NOMO-1 treated with dmso at 0.1 percent for 144 hours (cell line): ENCODE data around the gene KIF5C.
A peak's percentile ranks its signal among the peaks of the same experiment; 100 is the strongest.

Source experiments
- DNase-seq: peaks from one replicate; lab custom pipeline; 2025; ENCODE audit not compliant: unreplicated experiment; lab: John Stamatoyannopoulos, UW

KIF5C gene

DNA sequence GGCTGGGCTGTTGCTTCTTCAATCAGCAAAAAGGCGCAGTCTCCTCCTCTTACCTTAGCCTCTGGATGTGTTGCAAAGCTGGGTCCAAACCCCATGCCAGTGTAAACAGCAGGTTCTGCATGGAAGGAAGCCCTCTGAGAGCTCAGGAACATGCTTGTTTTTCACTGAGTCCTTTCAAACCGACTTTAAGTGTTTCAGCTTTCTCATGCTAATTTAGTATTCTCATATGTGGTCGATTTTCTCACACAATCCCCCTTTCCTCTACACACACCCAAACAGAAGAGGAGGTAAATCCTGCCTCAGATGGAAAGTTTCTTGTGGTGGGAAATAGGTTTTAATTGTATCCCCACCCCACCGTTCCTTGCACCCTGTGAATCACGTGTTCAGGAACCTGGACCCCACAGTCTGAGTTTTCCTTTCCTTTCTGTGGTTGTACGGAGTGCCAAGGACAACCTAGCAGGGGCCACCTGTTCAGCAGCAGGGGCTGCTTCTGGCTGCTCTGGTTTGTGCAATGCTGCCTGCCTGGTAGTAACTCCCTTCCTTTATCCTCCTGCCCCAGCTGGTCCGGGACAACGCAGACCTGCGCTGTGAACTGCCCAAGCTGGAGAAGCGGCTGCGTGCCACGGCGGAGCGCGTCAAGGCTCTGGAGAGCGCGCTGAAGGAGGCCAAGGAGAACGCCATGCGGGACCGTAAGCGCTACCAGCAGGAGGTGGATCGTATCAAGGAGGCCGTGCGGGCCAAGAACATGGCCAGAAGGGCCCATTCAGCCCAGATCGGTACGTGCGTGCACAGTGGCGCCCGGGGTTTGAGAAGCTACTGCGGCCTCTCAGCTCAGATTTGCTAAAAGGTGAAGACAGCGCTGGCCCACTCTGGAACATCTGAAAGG lies 134.8 kb downstream of the KIF5C start:
- no peak for DNase-seq

DNA sequence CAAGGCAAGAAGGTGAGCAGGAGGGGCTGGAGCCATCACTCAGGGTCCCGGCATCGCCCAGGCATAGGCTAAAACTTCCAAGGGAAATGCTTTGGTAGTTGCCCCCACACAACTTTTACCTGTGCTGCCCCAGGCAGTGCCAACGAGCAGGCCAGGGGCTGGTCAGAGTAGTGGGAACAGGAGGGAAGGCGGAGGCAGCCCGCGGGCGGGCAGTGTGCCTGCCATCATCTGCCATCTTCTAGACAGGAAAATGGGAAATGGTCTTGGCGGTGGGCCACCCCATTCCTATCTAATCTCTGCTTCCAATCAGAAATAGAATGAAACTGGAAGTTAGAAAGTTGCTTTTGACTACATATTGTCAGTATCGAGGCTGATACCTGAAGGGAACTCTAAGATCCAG lies 137.5 kb downstream of the KIF5C start:
- DNase-seq = no peak

DNA sequence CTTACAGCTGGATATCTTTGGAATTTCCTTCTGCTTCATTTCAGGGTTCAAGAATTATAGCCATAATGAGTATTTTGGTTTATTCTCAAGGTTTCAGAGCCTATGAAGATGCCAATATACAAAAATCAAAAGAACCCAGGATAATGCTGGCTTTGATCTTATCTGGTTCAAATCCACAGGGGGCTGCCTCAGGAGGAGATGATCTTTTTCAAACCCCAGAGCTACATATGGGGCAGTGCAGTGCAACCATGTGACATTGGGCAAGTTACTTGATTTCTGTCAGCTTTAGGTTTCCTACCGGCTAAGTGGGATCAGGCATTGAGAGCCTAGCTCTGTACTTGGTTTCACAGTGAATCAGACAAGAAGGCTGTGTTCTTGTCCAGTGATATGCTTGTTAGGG lies 140.5 kb downstream of the KIF5C start:
- DNase-seq = no peak

DNA sequence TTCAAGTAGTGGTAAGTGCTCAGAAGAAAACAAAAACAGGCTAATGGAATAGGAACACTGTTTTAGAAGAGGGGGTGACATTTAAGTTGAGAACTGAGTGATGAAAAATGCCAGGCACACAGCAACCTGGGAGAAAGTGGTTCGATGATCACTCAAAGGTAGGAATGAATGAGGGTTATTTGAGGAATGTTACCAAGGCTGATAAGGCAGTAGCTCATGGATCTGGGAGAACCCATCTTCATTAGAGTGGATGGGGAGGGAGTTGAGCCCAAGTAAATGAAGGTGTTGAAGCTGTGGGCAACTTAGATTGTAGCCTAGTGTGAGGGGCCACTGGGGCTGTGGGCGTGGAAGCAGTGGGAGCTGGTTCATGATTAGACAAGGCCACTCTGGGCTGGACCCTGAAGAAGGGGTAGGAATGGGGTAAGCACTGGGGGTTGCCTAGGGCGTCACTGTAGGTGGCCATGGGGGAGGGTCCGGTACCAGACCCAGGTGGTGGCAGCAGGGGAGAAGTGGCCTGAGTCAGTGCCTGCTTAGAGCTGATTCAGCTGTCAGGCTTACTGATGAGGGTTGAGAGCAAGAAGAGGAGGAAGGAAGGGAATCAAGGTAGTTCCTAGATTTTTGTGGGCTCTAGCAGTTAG lies 141.0 kb downstream of the KIF5C start:
- no peak for DNase-seq

DNA sequence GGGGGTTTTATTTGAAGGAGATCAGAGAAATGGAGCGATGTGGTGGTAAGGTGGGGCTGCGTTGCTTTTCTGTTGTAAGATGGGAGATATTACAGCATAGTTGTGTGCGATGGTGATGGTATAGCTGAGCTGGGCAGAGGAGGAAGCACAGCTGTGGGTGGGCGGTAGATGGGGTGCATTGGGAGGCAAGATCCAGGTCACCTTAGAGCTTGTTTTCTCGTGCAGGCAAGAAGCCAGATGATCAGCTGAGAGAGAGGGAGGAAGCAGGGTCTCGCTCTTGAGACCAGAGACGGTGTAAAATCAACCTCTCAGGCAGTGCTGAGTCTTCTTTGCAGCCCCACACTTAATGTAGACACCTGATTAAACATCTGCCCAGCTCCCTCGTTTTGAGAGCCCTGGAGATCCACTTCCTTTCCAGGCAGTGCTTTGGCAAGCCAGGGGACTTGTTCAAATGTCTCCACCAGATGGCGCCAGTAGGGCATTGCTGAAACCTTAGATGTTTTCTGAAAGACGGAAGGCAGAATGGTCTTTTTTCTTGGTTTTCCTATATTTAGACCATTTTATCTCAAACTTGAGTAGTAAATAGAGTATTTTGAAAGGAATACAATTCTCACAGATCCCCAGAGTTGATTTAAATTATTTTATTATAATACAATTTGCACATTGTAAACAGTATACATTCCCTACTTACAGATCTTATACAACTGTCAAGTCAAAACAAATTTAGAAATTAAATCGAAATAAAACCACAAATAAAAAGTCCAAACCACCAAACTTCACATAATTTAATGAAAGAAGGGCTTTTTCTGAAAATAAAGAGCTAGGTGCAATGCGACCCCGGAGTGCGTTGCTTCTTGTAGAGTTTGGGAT lies 142.3 kb downstream of the KIF5C start:
- DNase-seq = peak; percentile 52

DNA sequence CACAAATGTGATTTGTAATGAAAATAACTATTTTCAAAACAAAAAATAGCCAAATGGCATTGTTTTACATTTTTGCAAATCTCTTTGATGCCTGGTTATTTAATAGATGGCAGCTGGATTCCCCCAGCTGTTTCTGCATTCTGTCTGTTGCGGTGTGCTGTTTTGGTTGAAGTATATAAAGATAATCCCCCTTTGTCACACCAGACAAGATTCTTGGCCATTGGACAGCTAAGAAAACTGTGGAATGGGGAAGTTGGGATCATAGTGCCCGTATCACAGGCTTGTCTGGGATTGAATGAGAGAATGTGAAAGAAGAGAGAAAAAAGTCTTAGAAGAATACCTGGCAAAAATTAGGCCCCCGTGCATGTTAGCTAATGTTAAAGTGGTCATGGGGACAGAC lies 144.0 kb downstream of the KIF5C start:
- DNase-seq = no peak

DNA sequence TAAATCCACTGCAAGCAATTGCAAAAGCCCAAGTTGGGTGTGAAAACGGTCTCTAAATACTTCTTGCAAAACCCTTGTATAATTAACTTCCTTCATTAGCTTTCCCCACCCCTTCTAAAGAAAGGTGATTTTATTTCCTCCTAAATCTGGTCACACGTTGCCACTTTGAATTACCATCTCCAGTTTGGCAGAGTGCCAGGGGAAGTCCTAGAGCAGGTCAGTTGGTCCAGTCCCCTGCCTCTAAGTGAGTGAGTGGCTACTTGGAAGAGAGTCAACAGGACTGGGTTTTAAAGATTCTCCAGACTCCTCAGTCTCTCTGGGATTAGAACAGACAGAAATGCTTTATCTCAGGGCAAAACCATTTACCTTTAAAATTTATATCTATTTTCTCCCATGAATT lies 144.7 kb downstream of the KIF5C start:
- DNase-seq = peak; percentile 80

DNA sequence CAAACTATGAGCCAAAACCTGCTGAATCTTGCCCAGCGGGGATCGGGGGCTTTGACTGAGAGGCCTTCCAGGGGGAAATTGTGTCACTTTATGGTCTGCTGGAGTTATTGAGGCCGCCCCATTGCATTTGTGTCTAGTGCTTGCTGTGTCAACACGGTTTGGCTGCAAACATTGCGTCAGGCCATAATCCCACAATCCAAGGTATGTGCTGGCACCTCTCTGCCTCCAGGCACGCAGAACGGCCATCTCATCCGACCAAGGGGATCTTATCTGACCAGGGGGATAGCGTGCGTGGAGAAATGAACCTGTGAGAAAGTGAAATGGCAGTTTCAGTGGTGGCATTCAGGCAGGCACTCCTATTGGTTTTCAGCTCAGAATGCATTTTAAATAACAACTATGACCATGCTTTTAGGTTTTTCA lies 145.4 kb downstream of the KIF5C start:
- peak; percentile 30 for DNase-seq

DNA sequence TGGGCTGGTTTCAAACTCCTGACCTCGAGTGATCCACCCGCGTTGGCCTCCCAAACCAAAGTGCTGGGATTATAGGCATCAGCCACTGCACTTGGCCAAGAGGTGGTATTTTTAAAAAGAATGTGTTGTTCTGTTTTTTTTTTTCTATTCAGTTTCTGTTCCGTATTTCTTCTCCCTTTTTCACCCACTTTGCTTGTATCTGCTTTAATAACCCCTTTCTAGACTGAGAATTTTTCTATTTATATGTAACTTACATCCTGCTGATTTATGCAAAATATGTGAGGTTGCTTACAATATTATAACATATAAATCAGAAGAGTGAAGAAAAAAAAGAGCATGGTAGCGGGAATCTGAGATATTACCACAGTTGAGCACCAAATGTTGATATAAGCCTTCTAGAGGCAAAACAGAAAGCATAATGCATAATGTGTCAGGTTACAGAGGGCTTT lies 146.3 kb downstream of the KIF5C start:
- peak; percentile 52 for DNase-seq

DNA sequence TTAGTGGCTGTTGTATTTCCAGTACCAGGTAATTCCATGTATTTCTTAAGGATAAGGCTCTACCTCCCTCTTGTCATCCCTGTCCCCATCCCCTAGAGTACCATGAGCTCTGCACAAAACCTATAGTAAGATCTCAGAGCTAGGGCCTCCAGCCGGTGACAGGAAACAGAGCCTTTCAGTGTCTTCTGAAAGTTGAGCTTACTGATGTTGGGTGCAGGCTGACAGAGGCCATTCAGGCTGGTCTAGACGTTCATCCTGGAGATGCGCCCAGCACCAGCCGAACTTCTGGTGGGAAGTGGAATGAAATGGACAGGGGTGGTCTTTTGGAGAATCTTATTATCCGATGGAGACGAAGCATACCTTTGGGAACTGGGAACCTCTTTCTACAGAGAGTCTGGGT lies 146.7 kb downstream of the KIF5C start:
- DNase-seq = peak; percentile 49

DNA sequence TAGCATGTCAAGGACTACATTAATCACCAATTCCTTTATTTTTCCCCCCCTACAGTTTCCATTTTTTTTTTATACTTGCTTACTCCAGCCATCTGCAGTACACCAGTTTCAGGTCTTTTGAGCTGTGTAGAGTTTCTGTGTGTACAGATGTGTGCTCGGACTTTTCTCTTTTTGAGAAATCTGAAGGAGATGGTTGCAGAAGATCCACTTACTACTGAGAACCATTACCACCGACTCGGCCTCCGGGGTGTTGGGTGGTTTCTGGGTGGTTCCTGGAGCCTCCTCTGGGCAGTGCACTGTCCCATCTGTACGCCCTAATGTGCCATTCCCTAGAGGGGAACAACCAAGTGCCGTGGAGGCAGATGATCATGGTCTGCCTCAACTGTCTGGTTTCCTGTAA lies 148.1 kb downstream of the KIF5C start:
- no peak for DNase-seq

DNA sequence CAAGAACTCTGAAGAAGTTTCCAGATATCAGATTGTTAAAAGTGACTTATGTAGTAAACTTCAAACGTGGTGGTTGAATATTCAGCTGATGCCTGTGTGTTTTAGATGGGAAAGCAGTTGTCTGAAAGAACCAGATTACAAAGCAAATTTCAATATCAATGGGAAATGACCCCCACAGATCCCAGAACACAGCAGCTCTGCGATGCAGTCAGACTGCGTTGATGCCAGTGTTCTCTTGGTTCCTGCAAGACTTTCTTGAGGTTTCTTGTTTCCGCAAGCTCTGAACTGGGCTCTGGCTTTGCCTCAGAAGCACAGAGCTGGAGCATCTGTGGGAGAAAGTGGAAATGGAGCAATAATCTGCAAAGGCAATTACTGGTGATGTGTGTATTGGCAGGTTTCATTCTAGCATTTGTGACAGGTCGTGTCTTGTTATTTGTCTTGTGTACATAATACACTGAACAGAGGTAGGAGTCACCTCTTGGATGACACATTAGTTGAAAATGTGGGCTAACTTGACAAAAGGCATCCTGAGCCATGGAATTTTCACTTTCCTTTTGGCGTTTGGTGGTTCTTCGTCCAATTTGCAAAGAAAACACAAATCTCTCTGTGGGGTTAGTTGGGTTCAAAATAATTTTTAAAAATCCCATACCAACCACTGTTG lies 152.7 kb downstream of the KIF5C start:
- DNase-seq = no peak

DNA sequence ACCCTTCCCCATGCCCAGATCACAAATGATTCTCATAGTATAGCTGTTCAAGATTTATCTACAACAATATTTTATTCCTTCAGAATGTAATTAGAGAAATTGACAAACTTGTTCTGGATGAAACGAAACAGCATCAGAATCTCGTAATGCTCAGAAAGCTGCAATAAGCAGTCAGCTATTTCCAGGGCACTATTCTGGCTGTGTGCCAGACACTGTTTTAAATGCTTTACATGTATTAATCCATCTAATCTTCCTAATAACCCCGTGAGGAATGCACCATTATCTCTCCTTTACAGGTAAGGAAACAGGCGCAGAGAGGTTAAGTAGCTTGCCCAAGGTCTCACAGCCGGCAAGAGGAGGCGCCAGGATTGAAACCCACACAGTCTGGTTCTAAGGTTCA lies 153.3 kb downstream of the KIF5C start:
- DNase-seq = no peak

DNA sequence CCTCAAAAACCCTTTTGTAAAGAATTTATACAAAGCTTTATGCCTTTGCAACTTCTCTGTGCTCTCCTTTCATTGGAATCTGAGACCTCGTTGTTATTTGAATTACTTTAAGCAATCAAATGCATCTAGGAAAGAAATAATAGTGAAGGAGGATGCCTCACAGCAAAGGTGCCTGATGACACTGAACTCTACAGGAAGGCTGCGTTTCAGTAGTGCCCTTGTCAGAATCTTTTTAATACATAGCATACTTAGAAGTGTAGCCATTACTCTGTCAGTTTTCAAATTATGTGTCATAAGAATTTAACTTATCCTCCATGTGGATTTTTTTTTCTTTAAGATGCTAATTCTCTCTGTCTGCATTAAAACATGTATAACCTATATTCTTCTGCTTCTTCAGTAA lies 153.9 kb downstream of the KIF5C start:
- DNase-seq = no peak

DNA sequence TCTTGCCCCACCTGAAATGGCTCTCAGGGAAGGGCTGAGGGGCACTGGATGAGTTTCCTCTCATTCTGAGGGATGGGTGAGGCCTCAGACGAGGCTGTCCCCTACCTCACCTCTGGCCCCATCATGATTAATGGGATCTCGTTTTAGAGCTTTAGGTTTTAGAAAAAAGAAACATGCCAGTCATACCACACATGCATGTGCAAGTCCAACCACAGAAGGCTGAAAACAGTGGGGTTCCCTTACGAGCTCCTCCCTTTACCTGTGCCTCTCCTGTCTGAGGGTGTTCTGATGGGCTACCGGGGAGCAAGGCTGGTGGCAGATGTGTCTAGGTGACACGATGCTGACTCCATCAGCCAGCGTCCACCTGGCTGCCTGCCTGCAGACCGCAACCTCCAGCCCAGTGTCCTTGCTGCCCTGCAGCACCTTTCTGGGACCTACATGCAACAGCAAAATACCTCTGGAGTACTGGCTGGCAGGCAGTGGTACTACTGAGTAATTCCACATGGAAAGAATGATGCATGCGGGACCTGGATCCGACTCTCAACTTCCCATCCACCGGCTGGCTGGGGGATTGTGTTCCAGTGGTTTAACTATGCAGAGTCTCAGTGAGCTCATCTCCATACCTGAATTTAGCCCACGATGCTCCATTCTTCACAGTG lies 154.4 kb downstream of the KIF5C start:
- no peak for DNase-seq

DNA sequence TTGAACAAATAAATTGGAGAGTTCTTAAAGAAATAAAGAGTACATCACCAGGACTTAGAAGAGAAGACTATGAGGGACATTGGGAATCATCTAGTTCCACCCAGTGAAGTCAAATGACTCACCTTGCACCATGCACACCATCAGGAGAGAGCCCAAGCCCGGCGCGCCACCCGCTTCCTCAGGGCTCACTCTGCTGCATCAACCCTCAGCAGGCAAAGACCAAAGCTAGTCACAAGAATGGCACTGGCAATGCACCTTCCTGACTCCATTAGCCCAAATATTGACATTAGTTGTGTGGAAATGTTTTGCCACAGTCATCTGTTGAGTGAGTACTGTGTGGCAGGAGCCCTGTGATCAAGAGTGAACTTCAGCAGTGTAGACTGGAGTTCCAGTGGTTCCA lies 156.4 kb downstream of the KIF5C start:
- DNase-seq = no peak

DNA sequence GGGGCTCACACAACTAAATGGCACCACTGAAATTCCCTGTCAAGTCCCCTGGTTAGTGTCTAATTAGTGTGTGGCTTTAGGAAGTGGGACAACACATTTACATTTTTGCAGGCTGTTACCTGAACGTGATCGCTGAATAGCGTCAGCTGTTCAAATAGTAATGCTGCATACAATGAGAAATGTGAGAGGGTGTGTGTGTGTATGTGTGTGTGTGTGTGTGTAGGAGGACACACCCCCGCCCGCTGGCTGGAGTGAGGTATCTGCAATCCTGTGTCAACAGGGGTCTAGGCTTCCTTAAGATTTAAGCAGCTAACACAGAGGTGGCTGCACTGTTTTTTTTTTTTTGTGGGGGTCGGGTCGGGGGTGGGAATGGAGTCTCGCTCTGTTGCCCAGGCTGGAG lies 158.7 kb downstream of the KIF5C start:
- no peak for DNase-seq

DNA sequence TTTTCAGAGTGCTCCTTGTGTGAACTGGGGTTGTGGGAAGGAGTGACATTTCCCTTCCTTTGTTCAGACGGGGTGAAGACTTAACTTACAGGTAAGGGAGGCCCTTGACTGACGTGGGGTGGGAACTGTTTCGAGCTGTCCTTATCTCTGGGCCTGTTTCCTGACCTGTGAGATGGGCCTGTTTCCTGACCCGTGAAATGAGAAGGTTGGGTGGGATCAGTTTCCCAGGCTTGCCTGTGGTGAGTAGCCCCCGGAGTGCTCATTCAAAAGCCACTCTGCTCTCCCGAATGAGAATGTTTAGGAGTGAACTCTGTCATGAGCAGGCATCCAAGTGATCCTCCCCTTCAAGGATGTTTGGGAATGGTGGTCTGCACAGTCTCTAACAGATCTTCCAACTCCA lies 159.4 kb downstream of the KIF5C start:
- no peak for DNase-seq

DNA sequence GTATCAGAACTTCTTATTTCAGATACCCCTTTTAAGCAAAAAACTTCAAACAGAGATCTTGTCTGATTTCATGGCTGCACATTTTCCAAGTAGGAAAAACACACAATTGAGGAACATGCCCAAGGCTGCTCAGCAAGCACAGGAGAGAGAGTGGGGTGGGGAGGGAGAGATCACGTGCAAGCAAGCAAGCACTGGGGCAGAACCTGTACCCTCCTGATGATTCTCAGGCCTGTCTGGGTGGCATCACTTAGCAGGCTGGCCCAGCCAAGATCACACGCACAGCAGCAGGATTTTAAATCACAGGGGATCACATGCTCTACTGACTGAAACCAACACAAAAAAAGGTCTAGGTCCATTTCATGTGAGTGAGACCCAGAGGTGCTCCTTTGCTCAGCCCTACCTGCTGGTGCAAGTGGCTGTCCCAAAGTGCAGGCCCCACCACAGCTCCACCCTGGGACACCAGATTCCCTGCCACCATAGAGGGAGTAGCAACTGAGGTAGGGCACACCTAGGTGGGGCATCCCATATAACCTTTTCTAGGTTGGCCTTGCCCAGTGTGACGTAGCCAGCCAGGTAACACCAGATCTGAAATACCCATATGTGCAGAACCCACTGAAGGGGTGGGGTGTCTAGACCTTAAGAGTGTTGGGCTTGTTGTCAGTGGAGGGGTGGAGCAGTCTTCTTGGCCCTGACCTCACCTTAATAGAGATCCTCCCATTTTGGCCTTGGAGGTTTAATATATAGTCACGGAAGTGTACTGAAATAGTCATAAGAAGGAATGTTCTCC lies 161.7 kb downstream of the KIF5C start:
- DNase-seq = no peak

DNA sequence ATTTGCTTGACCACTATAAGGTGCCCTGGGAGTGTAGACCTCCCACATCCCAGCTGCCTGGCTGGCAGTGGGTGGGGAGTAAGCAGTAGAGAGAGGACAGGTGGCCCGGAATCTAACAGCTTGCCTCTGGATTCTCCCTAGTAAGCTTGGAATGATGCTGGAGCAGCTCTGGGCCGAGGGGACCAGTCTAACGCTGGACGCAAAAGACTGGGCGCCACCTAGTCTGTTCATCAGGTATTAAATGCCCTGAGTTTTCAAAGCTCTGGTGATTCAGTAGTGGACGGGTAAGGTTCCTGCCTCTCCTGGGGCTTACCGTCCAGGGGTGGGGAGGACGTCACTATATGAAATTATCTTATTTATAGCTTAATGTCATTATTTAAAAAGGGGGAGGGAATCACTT lies 162.8 kb downstream of the KIF5C start:
- DNase-seq = no peak
